Measurements from ENCODE around the gene MYLK4.

DNA sequence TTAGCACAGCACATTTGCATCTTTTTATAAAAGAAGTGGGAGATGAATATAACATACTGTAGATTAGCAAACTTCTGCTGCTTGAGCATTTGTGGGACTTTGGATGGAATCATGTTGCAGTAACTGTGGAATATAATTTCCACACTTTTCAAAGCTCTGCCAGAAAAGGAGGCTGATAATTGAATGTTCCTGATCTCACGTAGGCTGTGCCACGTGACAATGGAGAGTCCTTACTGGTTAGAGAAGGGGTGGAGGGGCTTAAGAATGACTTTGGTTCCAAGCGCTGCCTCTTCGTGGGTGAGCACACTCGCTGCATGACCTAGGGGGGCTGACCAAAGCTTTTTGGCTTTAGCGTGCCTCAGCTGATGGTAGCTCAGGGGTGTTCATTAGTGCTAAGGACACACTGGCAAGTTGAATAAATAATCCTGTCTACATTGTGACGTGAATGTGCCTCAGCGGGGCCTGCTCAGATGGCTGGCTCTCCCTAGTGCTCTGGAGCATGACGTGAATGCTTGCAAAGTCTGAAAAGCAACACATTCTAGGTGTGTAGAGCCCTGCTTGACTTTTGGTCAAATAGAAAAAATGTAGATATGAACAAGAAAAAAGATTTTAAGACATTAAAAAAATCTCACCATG, 29.5 kb upstream of the MYLK4 start:
- TF ChIP-seq POLR2AphosphoS5 (IDR thresholded peaks at IDR 0.05; ENCODE audit: insufficient read depth, low read depth, low read length) (no peak), EZH2 (IDR thresholded peaks at IDR 0.05; ENCODE audit: borderline replicate concordance, low read depth, low read length, severe bottlenecking) (no peak), POLR2A (IDR thresholded peaks at IDR 0.05; ENCODE audit: low read depth, low read length) (no peak)
- TF ChIP-seq, protein P1, sequence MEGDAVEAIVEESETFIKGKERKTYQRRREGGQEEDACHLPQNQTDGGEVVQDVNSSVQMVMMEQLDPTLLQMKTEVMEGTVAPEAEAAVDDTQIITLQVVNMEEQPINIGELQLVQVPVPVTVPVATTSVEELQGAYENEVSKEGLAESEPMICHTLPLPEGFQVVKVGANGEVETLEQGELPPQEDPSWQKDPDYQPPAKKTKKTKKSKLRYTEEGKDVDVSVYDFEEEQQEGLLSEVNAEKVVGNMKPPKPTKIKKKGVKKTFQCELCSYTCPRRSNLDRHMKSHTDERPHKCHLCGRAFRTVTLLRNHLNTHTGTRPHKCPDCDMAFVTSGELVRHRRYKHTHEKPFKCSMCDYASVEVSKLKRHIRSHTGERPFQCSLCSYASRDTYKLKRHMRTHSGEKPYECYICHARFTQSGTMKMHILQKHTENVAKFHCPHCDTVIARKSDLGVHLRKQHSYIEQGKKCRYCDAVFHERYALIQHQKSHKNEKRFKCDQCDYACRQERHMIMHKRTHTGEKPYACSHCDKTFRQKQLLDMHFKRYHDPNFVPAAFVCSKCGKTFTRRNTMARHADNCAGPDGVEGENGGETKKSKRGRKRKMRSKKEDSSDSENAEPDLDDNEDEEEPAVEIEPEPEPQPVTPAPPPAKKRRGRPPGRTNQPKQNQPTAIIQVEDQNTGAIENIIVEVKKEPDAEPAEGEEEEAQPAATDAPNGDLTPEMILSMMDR (IDR thresholded peaks at IDR 0.05; ENCODE audit: extremely low read depth in 1 of 2, insufficient read depth in 1 of 2, low read depth in 1 of 2, low read length in 2 of 2), result no peak
